Measurements from ENCODE around the gene RGS12. TPM values are rescaled to one million over a fixed set of nuclear protein-coding genes. Genes with fewer than 3 reads are reported as not detected.

Gene RGS12
- total RNA-seq, 1 donor from 2014 or later, result 107 TPM

DNA sequence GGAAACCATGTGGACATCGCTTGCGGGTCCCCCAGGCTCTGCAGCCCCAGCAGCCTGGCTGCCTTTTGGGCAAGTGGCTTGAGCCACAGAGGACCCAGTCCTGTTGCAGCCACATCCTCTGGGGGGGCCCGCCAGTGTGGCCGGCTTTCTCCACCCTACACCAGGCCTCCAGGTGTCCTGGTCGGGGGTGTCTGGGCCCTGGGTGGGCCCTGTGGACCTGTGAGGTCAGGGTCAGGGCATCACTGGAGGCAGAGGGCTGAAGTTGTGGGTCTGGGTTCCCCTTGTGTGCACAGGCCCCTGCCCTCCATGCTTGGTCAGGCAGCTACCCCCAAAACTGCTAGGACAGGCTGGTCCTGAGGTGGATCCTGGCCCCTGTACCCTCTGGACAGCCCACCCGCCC, 47.1 kb upstream of the RGS12 start:
- Mint-ChIP-seq H3K27ac (ENCODE audit: unreplicated experiment) (no peak overlapping the region), H3K27me3 (ENCODE audit: unreplicated experiment) (peaks cover 17% of the 10 kb centered on the region), H3K9me3 (ENCODE audit: unreplicated experiment) (peaks cover 4% of the 10 kb centered on the region), H3K4me3 (ENCODE audit: unreplicated experiment) (no peak overlapping the region), H3K36me3 (ENCODE audit: unreplicated experiment) (peaks cover 13% of the 10 kb centered on the region), H3K4me1 (ENCODE audit: low read depth, unreplicated experiment) (peaks cover 18% of the 10 kb centered on the region)
- DNase-seq, result no peak
- TF ChIP-seq, protein P1, sequence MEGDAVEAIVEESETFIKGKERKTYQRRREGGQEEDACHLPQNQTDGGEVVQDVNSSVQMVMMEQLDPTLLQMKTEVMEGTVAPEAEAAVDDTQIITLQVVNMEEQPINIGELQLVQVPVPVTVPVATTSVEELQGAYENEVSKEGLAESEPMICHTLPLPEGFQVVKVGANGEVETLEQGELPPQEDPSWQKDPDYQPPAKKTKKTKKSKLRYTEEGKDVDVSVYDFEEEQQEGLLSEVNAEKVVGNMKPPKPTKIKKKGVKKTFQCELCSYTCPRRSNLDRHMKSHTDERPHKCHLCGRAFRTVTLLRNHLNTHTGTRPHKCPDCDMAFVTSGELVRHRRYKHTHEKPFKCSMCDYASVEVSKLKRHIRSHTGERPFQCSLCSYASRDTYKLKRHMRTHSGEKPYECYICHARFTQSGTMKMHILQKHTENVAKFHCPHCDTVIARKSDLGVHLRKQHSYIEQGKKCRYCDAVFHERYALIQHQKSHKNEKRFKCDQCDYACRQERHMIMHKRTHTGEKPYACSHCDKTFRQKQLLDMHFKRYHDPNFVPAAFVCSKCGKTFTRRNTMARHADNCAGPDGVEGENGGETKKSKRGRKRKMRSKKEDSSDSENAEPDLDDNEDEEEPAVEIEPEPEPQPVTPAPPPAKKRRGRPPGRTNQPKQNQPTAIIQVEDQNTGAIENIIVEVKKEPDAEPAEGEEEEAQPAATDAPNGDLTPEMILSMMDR (IDR thresholded peaks at IDR 0.05; ENCODE audit: partially characterized antibody, unreplicated experiment), result no peak

- Mint-ChIP-seq H3K27ac (ENCODE audit: unreplicated experiment) (no peak overlapping the region), H3K4me3 (ENCODE audit: unreplicated experiment) (no peak overlapping the region), H3K36me3 (ENCODE audit: unreplicated experiment) (peaks cover 13% of the 10 kb centered on the region), H3K4me1 (ENCODE audit: low read depth, unreplicated experiment) (peaks cover 10% of the 10 kb centered on the region), H3K27me3 (ENCODE audit: unreplicated experiment) (peaks cover 17% of the 10 kb centered on the region), H3K9me3 (ENCODE audit: unreplicated experiment) (peaks cover 7% of the 10 kb centered on the region)
- DNase-seq, result no peak
- TF ChIP-seq, protein P1 (IDR thresholded peaks at IDR 0.05; ENCODE audit: partially characterized antibody, unreplicated experiment), result no peak
Measured at GRCh38 chr4:3246458-3247398, 46.1 kb upstream of the RGS12 start.

DNA sequence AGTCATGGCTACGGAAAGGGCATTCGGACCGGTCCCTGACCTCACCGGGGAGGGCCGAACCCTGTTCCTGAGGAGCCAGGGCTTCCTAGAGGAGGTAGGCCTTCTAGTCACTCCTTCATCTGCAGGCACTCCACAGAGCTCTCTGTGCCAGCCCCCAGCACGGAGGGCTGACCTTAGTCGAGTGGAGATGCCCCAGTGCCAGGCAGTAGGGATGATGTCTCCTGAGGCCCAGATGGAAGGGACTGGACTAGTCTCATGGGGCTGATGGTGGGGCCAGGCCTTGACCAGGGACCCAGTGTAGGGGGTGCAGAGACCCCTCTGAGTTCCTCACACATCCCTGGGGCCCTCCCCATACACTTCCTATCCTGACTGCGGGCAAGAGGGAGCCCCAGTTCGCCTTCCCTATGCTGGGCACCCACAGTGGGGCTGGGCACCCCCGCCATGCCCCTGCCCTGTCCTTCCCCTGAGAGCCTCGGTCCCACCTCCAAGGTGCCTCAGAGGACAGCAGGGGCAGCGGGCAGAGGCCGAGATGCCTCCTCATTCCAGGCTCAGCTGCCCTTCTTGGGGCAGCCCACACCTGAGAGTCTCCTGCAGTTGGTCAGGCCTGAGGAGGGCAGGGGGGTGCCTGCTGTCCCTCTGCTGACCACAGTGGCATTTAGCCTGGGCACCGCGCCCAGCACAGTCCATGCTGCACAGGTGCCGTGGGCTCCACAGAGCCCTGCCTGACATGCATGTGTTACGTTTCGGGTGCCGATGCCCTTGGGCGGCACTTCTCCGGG, 45.2 kb upstream of the RGS12 start:
- Mint-ChIP-seq H3K27ac (ENCODE audit: unreplicated experiment) (no peak overlapping the region), H3K27me3 (ENCODE audit: unreplicated experiment) (peaks cover 15% of the 10 kb centered on the region), H3K4me3 (ENCODE audit: unreplicated experiment) (no peak overlapping the region), H3K9me3 (ENCODE audit: unreplicated experiment) (peaks cover 8% of the 10 kb centered on the region), H3K36me3 (ENCODE audit: unreplicated experiment) (peaks cover 6% of the 10 kb centered on the region), H3K4me1 (ENCODE audit: low read depth, unreplicated experiment) (peaks cover 10% of the 10 kb centered on the region)
- DNase-seq, result no peak
- TF ChIP-seq, protein P1 (IDR thresholded peaks at IDR 0.05; ENCODE audit: partially characterized antibody, unreplicated experiment), result no peak

- H3K4me1 Mint-ChIP-seq (ENCODE audit: low read depth, unreplicated experiment), result peaks cover 6% of the 10 kb centered on the region
- peaks cover 8% of the 10 kb centered on the region for H3K9me3 Mint-ChIP-seq (ENCODE audit: unreplicated experiment)
- TF ChIP-seq, protein P1 (IDR thresholded peaks at IDR 0.05; ENCODE audit: partially characterized antibody, unreplicated experiment), result no peak
- peaks cover 12% of the 10 kb centered on the region for H3K27me3 Mint-ChIP-seq (ENCODE audit: unreplicated experiment)
- H3K4me3 Mint-ChIP-seq (ENCODE audit: unreplicated experiment), result no peak overlapping the region
- DNase-seq, result no peak
- H3K27ac Mint-ChIP-seq (ENCODE audit: unreplicated experiment), result no peak overlapping the region
- peaks cover under 1% of the 10 kb centered on the region for H3K36me3 Mint-ChIP-seq (ENCODE audit: unreplicated experiment)
Measured at GRCh38 chr4:3248178-3248480, 44.7 kb upstream of the RGS12 start.
